GM11168 (cell line): ENCODE results near the gene SGCE.
"Not testable (repeated sequence)": the region's sequence is repeated elsewhere in the genome, so short reads cannot be mapped to it uniquely, and the experiment has no call there.

Experiments
- in situ Hi-C: fragments of 300-500 bp; cut with MboI; formaldehyde crosslinking; loops from one replicate; pipeline ENCODE4 v1.12.0; 2022; ENCODE audit warnings: low sequenced_read_pairs; ENCODE audit not compliant: unreplicated experiment

Gene SGCE, protein sequence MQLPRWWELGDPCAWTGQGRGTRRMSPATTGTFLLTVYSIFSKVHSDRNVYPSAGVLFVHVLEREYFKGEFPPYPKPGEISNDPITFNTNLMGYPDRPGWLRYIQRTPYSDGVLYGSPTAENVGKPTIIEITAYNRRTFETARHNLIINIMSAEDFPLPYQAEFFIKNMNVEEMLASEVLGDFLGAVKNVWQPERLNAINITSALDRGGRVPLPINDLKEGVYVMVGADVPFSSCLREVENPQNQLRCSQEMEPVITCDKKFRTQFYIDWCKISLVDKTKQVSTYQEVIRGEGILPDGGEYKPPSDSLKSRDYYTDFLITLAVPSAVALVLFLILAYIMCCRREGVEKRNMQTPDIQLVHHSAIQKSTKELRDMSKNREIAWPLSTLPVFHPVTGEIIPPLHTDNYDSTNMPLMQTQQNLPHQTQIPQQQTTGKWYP

DNA sequence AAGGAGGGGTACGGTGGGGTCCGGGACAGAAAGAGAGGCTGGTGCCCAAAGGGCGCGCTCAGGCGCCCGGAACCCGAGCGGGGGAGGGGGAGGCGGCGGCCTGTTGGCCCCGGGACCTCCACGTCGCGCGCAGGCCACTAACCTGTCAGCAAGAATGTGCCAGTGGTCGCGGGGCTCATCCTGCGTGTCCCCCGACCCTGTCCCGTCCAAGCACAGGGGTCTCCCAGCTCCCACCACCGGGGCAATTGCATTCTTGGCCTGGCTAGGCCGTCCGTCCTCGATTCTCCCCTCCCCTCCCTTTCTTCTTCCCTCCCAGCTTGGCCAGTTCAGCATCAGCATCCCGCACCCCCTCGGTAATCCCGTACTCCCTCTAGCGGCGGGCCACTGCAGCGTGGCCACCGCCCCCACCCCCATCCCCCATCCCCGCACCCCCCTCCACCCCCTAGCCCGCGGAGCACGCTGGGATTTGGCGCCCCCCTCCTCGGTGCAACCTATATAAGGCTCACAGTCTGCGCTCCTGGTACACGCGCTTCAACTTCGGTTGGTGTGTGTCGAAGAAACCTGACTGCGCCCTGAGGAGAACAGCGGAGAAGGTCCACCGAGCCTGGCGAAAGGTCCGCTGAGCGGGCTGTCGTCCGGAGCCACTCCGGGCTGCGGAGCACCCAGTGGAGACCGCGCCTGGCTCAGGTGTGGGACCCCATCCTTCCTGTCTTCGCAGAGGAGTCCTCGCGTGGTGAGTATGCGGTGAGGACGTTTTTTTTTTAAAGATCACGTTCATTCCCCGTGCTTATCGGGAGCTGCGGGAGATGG lies at the start of gene SGCE:
SGCE (minus strand) TSS at position 286 of the 810 bp plus-strand sequence; CDS start at position 251, 35 bp downstream.
- in situ Hi-C loops = no loop called here

- in situ Hi-C loops = not testable (repeated sequence)
Measured at GRCh38 chr7:94705155-94706021, 49.5 kb upstream of the SGCE start.

- in situ Hi-C loops = no loop called here
Measured at GRCh38 chr7:94701555-94701973, 45.6 kb upstream of the SGCE start.

GRCh38 chr7:94700926-94701554 lies 45.1 kb upstream of the SGCE start:
- in situ Hi-C loops = no loop called here

DNA sequence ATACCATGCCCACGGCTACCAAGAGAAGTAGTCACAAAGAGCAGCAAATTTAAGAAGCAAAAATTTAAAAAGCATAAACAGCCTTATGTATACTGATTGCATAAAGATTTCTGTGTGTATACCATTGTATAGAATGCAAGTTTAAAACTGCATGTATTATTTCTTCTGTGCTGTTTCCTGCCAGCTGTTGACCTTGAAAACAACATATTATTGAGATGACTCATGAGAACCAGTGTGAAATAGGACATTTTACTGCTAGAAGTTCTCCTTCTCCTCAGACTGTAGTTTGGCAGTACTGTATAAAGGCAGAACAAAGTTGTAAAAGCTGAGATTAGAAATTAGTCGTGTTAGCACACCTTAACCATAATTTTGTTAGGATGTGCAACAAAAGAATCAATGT lies 42.3 kb upstream of the SGCE start:
- in situ Hi-C loops = no loop called here

DNA sequence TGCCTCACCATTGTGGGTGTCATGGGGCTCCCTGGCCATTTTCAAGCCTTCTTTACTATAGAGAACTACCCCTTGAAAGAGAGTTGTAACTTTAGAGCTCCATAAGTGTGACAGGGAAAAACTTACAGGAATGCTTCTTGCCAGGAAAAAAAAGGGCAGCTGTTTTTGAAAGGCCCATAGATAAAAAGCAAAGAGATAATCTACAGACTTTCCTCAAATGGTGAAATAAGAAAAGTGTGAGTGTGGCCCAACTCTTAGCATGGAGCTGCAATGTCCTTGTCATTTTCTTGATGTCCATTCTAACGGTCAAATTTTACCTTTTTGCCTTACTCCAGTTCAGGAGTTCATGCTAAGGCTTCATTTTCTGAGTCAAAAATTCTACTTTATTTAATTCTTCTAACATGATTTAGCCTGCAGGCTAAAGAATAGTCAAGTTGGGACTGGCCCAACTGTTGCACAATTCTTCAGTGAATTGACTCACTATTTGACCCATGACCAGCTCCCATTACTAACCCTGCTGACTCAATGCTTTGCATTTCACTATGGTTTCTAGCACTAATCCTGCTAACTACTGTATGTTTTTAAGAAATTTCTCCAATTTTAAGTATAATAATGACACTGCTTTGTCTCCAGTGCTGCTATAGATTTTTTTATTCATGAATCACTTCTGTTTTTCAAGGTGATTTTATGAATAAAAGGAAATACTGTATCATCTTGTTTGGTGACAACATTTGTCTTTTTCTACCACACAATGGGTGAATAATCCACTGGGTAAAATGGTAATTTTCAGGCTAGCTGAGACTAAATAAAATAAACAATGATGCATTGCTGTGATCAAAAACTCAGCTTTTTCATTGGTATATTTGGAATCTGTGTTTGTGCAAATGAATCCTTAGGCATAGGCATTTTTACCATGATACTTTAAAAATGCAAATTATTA lies 41.4 kb upstream of the SGCE start:
- in situ Hi-C loops = no loop called here

- in situ Hi-C loops = no loop called here
Measured at GRCh38 chr7:94687810-94688209, 31.9 kb upstream of the SGCE start.

GRCh38 chr7:94687076-94687475 lies 31.1 kb upstream of the SGCE start:
- in situ Hi-C loops = no loop called here

DNA sequence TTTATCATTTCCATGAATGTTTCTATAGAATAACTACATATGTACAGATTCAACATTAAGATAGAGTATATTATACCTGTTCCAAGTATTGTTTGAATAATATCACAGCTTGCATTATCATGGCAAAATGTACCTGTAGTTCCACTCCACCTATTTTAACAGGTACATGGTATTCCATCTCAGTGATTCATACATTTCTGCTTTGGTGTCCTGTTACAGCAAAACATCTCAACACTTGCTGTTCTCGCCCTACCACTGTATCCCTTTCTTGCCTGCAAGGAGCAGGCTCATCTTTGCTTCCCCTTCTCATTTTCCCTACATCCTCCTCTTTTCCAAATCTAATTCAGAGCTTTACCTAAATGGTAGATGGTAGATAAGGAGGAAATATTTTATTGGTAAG lies 27.1 kb upstream of the SGCE start:
- in situ Hi-C loops = no loop called here

- in situ Hi-C loops = no loop called here
Measured at GRCh38 chr7:94679358-94679757, 23.4 kb upstream of the SGCE start.

- in situ Hi-C loops = no loop called here
Measured at GRCh38 chr7:94676431-94676830, 20.5 kb upstream of the SGCE start.

DNA sequence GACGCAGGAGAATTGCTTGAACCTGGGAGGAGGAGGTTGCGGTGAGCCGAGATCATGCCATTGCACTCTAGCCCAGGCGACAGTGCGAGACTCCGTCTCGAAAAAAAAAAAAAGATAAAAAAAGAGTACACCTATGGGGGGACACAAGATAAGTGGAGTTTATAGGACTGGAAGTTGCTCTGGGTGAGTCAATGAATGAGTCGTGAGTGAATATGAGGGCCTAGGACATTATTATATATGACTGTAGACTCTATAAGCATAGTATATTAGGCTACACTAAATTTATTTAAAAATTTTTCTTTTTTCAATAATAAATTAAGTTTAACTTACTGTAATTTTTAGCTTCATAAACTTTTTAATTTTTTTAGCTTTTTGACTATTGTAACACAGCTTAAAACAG lies 19.4 kb upstream of the SGCE start:
- in situ Hi-C loops = no loop called here

DNA sequence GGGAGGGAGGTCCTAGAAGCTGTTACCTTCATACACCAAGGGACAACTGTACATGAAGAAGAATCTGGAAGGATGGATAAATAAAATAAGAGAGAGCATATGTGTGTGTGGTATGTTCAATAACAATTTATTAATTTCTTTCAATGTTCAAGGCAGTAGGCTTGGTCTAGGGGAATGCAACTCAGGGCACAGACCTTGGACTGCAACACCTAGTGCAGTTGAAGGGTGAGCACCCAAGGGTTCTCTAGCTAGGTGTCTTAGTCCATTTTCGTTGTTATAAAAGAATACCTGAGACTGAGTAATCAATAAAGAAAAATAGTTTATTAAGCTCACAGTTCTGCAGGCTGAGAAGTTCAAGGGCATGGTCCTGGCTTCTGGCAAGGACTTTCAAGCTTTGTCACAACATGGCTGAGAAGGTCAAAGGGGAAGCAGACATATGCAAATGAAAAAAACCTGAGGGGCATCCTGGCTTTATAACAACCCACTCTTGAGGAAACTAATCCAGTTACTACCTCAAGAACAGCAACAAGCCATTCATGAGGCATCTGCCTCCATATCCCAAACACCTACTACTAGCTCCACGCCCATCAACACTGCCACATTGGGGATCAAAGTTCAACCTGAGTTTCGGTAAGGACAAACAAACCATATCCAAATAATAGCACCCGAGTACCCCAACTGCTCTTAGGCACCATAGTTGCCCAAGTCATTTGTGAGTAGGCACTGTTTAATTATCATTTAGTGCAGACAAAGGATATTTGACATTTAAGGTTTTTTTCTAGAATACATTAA lies 15.7 kb upstream of the SGCE start:
- in situ Hi-C loops = no loop called here

DNA sequence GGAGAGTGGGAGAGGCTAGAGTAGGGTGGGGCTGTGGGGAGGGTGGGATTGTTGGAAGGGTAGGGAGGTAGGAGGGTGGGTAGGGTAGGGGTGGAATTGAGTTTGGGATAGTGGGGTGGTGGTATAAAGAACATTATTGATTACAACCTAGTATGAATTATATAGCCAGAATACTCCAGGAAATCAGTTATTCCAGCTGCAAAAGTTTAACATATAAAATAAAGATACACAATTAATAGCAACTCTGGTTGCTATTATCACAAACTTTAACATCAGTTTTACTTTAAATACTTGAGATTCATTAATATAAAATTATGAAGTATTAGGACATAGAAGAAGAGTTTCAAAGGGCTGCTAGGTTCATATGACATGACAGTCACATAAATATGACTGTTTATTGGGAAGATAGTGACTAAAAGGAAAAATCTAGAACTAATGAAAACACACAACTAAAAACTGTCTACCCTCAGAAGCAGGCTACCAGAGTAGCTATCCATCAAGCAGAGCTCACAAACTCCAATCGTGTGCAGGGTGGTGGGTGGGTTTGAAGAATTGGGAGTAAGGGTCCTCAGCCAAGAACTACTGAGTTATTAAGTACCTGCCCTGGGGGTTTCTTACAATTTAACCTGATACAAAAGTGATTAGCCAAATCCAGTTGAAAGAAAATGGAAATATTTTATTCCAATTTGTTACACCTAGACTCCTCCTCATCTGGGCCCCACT lies 14.0 kb upstream of the SGCE start:
- in situ Hi-C loops = no loop called here

GRCh38 chr7:94666879-94667587 lies 11.1 kb upstream of the SGCE start:
- in situ Hi-C loops = no loop called here

- in situ Hi-C loops = no loop called here
Measured at GRCh38 chr7:94665426-94665825, 9.5 kb upstream of the SGCE start.

DNA sequence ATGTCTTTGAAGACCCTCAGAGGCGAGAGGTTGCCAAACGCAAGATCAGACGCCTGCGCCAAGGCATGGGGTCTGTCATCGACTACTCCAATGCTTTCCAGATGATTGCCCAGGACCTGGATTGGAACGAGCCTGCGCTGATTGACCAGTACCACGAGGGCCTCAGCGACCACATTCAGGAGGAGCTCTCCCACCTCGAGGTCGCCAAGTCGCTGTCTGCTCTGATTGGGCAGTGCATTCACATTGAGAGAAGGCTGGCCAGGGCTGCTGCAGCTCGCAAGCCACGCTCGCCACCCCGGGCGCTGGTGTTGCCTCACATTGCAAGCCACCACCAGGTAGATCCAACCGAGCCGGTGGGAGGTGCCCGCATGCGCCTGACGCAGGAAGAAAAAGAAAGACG lies 8.1 kb upstream of the SGCE start:
- in situ Hi-C loops = no loop called here
